ENCODE measurements around the gene PPIAL4G.
"Not testable (repeated sequence)": the region's sequence is repeated elsewhere in the genome, so short reads cannot be mapped to it uniquely, and the experiment has no call there.

Gene PPIAL4G

GRCh38 chr1:148483029-148483428 lies at the start of gene PPIAL4G:
PPIAL4G (minus strand) TSS chr1:148483302; CDS start chr1:148483252, 50 bp downstream.
- DNase-seq, result not testable (repeated sequence)

GRCh38 chr1:148532158-148532557 lies 49.1 kb upstream of the PPIAL4G start:
- not testable (repeated sequence) for DNase-seq

DNA sequence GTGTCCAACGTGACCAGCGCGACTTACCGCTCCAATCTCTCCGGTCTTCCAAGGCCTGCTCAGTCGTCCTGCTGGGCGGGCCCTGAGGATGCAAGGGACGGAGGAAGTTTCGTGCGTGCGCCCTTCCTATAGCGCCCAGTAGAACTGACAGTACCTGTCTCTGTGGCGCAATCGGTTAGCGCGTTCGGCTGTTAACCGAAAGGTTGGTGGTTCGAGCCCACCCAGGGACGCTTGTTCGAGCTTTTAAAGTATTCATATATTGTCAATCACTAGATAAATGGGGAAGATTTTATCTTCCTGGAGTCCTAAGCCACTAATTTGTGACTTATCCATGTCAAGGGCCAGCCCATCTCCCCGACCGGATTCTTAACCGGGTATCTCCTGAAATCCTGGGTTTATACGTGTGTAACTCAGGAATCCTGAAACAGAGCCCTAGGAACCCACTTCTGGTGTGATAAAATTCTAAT lies 46.0 kb upstream of the PPIAL4G start:
- DNase-seq, result not testable (repeated sequence)

DNA sequence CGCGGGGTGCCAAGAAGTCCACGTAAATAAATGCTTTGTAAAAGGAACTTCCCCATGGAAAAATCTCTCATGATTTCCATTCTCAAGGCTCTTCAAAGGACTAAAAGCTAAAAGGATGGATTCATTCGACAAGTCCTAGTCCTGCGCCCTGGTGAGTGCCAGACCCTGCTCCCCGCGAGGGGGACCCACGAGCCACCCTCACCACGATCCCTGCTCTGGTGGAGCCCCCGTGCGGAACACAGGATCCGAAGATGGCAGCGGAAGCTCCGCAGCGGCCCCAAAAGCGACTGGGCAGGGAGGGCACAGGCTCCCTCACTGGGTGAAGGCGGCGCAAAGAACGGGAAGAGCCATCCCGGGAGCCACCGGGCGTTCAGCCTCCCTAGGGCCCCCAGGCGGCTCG lies 45.5 kb upstream of the PPIAL4G start:
- DNase-seq, result not testable (repeated sequence)

DNA sequence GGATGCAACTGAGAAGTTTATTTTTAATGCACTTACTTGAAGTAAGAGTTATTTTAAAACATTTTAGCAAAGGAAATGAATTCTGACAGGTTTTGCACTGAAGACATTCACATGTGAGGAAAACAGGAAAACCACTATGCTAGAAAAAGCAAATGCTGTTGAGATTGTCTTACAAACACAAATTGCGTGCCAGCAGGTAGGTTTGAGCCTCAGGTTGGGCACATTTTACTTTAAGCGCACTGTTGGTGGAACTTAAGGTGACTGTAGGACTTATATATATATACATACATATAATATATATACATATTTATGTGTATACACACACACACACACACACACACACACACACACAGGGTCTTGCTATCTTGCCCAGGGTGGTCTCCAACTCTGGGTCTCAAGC lies 43.5 kb upstream of the PPIAL4G start:
- DNase-seq, result not testable (repeated sequence)

DNA sequence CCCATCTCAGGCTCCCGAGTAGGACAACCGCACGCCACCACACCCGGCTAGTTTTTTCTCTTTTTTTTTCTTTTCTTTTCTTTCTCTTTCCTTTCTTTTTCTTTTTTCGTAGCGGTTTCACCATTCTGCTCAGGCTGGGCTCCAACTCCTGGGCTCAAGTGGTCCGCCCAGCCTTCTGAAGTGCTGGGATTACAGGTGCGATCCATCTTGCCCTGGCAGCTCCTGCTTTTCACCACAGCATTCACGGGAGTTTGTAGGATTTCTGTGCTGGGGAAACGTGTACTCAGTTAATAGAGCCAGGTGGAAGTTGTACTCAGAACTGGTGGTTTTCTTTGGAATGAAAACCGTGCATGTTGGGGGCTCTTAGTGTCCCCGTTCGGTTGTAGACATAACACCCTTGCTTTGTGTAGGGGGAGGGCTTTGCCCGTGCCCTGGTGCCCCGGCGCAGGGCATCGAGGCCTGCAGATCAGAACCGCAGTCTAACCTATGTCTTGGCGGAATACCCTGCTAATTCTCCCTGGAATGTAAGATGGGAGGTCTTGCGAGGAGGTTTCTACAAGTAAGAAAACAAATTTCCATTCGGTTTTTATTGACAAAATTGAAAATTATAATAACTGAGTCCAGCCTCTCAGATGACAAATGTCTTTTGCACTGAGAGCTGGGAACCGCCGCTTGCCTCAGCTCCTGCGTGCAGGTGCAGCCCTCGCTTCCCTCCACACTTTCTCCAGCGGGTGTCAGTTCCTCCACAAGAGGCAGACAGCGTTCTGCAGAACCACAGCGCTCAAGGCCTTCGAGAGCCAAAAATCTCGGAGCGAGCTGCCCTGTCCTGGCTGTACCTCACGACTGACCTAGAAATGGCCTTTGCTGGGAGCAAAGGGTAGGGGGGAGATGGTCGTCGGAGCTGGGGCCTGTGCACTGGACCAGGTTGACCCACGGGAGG lies 40.4 kb upstream of the PPIAL4G start:
- not testable (repeated sequence) for DNase-seq

DNA sequence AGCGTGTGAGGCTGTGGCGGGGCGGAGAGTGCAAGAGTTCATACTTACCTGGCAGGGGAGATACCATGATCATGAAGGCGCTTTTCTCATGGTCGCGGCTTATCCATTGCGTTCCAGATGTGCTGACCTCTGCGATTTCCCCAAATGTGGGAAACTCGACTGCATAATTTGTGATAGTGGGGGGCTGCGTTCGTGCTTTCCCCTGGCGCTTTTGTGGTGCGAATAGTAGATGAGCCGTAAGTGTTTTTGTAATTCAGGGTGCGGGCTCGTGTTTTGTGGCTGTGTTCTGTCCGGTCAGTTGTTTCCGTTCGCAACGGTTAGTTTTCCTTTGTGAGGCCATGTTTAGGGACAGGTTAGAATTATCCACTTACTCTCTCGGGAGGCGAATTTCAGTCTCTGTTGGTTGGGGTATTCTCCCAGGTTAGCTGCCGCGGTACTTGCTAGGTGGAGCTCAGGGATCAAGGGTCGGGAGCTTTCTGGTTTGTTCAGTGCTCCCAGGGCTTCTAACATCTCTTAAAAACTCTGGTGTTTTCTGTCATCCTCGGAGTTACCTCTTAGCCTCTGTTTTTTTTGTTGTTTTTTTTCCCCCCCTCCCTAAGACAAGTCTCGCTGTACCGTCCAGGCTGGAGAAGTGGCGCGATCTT lies 39.6 kb upstream of the PPIAL4G start:
- not testable (repeated sequence) for DNase-seq

- DNase-seq, result not testable (repeated sequence)
These were observed 39.0 kb upstream of the PPIAL4G start for GRCh38 chr1:148522072-148522471.

GRCh38 chr1:148514310-148514709 lies 31.2 kb upstream of the PPIAL4G start:
- not testable (repeated sequence) for DNase-seq

DNA sequence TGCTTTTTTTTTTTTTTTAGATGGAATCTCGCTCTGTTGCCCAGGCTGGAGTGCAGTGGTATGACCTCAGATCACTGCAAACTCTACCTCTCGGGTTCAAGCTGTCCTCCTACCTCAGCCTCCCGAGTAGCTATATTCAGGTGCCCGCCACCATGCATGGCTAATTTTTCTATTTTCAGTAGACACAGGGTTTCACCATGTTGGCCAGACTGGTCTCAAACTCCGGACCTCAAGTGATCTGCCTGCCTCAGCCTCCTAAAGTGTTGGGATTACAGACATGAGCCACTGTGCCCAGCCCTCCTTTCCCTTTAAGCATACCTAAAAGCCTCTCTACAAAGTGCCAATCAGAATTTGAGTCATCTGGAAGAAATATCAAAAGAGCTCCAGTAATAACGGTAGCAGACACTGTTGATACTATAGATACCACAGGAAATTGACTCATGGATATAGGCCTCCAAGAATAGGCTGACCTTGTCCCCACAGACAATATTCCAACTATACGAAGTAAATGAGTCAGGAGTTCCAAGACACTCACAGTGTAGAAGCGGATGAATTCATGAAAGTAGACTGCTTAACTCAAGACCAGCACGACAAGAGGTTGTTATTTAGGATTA lies 29.6 kb upstream of the PPIAL4G start:
- not testable (repeated sequence) for DNase-seq

- DNase-seq, result not testable (repeated sequence)
These were observed 10.8 kb upstream of the PPIAL4G start for GRCh38 chr1:148493933-148494332.

DNA sequence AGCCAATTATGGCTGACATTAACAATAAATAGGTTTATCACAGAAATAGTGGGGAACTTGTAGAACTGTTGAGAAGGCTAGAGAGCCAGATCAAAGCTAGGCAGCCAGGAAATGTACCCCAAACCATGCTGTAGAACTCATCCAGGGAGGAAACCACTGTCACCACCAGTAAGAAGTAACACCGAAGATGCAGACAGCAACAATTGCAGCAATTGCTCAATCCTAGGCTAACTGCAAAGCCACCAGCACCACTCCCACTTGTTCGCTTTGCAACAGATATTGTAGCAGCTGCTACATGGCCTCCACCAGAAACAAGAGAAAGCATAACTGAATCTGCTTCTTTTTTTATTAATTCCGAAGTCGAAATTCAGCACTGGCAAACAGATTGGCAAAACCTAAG lies 2.0 kb downstream of the PPIAL4G start:
- not testable (repeated sequence) for DNase-seq

- not testable (repeated sequence) for DNase-seq
These were observed 23.4 kb downstream of the PPIAL4G start for GRCh38 chr1:148459694-148460093.

- not testable (repeated sequence) for DNase-seq
These were observed 24.1 kb downstream of the PPIAL4G start for GRCh38 chr1:148458901-148459581.

DNA sequence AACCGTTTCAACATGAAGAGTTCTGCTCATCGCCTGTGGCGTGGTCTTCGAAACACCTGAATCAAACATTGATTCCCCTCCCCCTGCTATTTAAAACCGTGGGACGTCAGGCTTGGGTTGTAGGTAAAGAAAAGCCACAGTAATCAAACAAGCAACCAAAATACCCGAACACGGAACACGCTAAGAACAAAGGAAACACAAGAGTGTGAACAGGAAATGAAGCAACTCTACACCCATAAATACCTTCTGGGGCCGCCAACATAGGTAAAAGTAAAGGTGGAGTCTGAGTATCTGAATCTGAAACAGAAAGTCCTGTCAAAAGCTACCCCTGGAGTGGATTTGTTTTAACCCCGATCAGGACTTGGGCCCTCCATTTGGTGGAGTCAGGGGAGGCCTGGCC lies 24.7 kb downstream of the PPIAL4G start:
- not testable (repeated sequence) for DNase-seq

GRCh38 chr1:148452845-148453244 lies 30.3 kb downstream of the PPIAL4G start:
- DNase-seq, result not testable (repeated sequence)

GRCh38 chr1:148439654-148440325 lies 43.3 kb downstream of the PPIAL4G start:
- DNase-seq, result not testable (repeated sequence)

- no peak for DNase-seq
These were observed 47.7 kb downstream of the PPIAL4G start for GRCh38 chr1:148435406-148435805.

- no peak for DNase-seq
These were observed 48.3 kb downstream of the PPIAL4G start for GRCh38 chr1:148434832-148435231.

DNA sequence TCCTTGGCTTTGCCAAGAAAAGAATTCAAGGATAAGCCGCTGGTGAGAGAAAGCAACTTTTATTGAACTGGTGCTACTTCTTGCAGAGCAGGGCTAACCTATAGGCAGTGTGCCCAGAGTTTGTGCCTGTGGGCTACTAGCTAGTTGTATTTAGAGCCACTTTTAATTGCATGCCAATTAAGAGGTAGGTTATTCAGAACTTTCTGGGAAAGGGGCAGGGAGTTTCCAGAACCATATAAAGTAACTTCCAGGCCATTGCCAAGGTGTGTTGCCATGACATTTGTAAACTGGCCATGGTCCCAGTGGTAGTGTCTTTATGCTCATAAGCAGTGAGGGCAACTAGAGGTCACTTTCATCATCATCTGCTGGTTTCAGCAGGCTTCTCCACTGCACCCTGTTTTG lies 50.2 kb downstream of the PPIAL4G start:
- DNase-seq, result not testable (repeated sequence)
